GM18867 (cell line): ENCODE measurements around the gene OR2A1.
"Not testable (repeated sequence)": the region's sequence is repeated elsewhere in the genome, so short reads cannot be mapped to it uniquely, and the experiment has no call there.

Experiments
- ATAC-seq: cut with Tn5 transposase; IDR thresholded peaks from one replicate; pipeline ENCODE4 v1.9.1; 2021; ENCODE audit warnings: mild to moderate bottlenecking, moderate library complexity; ENCODE audit not compliant: unreplicated experiment

OR2A1 gene, protein sequence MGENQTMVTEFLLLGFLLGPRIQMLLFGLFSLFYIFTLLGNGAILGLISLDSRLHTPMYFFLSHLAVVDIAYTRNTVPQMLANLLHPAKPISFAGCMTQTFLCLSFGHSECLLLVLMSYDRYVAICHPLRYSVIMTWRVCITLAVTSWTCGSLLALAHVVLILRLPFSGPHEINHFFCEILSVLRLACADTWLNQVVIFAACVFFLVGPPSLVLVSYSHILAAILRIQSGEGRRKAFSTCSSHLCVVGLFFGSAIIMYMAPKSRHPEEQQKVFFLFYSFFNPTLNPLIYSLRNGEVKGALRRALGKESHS

DNA sequence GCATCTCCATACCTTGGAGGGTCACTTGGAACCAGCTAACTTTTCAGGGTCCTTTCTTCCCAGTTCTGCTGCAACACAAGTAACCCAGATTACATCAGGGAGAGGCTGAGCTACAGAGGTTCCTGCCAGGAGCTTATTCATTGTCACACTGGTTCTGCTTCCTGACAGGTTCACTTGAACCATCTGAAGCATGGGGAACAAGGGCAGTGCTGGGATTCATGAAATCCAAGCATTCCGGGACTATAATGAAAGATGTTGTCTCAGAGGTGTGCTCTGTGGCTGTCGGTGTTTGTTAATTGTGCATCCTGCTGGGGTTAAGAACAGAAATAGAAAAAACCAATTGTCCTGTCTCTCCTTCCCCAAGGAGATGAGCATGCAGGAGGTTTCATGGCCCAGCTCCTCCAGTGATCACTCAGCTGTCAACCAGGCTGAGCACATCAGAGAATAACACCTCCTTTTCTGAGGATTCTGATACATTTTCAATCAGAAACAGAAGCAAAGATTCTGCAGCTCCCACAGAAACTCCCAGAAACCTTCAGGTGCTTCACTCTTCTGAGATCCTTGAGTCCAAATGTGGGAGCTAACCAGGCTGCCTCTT is at the start of gene OR2A1:
Gene OR2A1, plus strand, starts transcription at position 548 of the 598 bp plus-strand sequence. CDS start 5,706 bp downstream, outside the sequence.
- ATAC-seq, result not testable (repeated sequence)

DNA sequence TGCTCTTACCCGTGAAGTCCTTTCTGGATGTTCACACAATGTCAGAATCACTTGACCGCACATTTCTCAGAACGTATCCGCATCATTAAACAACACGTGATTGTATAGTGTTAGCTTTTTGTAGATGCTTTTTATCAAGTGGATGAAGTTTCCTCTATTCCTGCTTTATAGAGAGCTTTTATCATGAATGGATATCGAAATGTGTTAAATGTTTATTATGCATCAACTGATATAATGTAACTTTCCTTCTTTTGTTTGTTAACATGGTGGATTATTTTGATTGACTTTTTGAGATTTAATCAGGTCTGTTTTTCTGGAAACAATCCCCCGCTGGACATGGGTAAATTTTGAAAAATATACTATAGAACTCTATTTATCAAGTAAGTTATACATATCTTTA is 47.5 kb upstream of the OR2A1 start, which contains the start of gene OR2A7:
Gene OR2A7, minus strand, starts transcription at position 101 of the 400 bp plus-strand sequence. CDS start 5,164 bp downstream, outside the sequence.
- not testable (repeated sequence) for ATAC-seq

DNA sequence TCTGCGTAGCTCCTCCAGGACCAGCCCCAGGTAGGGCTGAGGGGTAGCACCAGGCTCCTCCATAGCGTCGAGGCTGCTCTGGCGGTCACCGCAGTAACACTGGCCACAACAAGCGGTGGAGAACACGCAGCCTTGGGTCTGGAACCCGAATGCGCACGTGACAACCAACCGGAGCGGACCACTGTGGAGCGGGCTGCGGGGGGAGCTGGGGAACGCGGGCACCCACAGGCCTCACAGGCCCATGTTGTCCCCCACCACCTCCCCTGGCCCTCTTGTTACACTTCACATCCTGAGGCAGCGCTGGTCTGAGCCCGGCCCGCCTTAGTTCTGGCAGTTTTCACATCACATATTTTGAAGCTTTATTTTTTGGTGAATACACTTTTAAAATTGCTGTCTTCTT is 43.0 kb upstream of the OR2A1 start, which contains the start of gene CTAGE8:
Gene CTAGE8, minus strand, starts transcription at position 101 of the 400 bp plus-strand sequence. Its CDS starts 38 bp downstream, at position 63.
- not testable (repeated sequence) for ATAC-seq

DNA sequence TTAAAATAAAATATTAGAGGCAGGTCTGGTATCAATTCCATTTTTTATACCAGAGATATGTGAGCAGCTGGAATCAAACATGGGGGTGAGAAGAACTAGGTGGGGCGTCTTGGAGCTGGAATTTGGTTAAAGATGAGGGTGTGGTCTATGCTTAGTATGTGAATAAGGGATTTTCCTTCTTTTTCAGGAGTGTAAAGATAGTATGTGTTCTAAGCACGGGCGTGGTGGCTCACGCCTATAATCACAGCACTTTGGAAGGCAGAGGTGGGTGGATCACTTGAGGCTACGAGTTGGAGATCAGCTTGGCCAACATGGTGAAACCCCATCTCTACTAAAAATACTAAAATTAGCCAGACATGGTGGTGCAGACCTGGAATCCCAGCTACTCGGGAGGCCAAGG is 36.9 kb upstream of the OR2A1 start:
- not testable (repeated sequence) for ATAC-seq

DNA sequence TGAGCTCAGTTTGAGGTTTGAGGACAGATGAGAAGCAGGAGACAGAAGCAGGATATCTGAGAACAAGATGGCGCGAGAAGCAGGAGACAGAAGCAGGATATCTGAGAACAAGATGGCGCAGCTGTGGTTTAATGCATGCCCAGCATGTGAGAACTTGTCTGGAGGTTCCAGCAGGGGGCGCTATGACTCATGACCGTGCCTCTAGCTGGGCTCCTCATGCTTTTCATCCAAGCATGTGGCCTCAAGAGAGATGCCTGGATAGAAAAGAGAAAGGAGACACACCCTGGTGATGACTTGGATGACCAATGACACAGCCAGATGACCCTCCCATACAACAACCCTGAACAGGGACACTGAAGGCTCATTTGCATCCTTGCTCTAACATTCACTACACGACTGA is 32.2 kb upstream of the OR2A1 start:
- peak; percentile 47 for ATAC-seq

DNA sequence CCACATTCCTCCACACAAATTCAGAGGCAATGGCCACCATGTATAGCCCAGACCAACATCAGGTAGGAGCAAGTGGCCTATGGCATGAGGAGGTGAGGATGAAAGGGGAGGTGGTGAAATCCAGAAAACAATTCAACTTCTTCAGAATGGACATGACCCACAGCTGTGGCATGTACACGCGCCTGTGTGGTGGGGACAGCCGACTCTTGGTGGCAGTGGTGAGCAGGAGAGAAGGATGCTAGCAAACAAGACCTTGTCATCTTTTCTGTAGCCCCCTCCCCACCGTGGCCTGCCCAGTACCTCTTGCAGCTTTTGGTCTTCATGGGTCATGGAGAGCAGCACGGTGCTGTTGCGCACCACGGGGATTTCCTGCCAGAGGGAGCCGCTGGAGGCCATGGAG is 30.2 kb upstream of the OR2A1 start:
- not testable (repeated sequence) for ATAC-seq

DNA sequence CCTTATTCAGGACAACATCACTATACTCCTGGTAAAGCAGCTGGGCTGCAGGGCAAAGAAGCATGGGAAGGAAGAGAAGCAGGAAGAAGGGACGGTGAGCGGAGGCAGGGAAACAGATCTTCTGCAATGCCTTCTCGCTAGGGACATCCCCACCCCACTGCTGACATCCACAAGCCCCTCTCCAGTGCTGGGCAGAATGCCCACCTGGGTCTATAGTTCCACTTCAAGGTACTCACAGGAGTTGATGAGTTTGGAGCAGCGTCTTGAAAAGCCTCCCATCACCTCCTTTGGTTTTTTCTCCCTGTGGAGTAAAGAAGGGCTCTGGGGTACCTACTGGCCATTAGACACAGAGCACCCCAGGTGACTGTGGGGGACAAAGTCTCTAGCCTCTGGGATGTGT is 29.7 kb upstream of the OR2A1 start:
- ATAC-seq, result not testable (repeated sequence)

DNA sequence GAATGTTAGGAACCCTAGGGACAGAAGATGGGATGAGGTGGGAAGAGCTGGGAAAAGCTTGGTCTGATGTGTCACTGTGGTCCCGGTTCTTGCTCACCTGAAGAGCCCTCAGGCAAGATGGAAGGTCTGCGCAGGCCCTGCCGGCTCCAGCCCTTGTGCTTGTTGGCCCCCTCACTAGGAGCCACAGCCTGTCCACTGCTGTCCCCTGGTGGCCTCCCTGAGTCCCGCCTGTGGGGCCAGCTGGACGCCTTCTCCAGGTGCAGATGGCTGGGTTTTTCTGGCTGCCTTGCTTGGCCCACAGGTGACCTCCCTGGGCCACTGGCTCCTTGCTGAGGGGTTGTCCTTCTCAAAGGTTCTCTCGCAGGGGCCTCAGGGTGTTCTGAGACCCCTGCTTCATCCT is 28.5 kb upstream of the OR2A1 start:
- not testable (repeated sequence) for ATAC-seq

DNA sequence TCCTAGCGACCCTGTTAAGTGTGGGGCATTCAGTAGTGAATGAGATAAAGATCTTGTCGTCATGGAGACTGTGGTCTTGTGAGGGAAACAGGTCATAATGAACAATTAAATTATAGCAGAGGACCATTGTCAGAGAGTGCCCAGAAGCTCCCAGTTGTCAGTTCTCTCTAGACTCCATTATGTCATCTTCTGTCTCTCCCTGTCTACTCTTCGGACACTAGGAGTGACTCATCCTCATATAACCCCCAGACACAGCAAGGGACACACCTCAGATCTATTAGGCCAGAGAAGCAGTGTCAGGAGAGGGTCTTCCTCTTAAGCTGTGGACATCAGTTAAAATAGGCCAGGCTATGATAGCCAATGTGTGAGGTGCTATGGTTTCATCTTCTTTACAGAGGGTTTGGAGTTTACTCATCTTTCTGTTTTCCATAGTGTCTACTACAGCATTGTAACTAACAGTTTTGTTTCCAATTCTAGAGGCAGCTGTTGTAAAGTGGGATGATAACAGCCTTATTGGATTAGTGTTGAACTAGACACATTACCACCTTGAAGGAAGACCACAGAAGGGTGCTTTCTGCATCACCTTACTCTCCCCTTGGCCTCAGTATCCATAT is 24.9 kb upstream of the OR2A1 start:
- not testable (repeated sequence) for ATAC-seq

DNA sequence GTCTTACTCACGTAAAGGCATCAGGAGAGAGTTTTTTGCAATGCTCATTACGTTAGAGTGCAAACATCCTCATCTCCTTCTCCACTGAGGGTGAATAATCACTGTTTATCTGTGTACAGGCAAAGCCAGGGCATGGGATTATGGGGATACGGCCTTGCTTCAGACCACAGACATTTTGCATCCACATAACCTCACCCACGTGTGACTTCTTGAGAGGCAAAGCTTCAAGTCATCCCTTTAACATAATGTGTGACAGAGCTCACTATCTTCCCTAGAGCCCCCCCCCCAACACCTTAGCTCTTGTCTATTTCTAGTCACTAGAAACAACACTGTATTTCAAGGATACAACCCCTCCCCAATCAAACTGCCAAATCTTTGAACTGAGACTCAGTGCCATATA is 20.6 kb upstream of the OR2A1 start:
- not testable (repeated sequence) for ATAC-seq

DNA sequence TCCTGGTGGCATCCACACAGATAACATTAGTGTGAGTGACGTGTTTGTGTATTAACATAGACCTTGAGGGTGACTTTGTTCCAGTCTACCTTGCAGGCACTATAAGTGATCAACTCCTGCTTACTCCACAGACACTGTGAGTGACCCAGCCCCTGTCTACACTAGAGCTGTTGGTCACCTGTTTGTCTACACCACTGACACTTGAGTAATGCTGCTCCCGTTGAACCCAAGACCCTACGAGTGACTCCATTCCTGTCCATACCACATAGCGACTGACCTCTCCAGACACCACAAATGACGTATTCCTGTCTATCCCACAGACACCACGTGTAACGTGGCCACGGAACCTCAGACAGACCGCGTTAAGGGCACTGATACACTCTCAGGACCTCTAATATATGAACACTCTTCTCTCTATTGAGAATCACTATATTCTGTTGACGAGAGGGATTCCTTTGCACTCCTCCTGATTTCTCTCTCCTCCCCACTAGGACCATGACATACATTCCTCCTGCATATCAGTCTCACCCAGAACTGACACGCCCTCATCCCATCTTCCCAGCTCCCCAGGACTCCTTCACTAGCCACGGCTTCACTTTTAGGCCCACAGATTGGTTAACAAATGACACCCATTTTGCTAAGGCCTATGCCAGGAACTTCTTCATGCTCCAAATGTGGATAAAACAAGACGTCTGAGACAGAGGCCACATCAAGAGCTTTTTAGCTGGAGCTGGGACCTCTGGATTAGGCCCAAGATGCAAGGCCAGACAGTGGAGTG is 19.6 kb upstream of the OR2A1 start:
- ATAC-seq, result not testable (repeated sequence)

DNA sequence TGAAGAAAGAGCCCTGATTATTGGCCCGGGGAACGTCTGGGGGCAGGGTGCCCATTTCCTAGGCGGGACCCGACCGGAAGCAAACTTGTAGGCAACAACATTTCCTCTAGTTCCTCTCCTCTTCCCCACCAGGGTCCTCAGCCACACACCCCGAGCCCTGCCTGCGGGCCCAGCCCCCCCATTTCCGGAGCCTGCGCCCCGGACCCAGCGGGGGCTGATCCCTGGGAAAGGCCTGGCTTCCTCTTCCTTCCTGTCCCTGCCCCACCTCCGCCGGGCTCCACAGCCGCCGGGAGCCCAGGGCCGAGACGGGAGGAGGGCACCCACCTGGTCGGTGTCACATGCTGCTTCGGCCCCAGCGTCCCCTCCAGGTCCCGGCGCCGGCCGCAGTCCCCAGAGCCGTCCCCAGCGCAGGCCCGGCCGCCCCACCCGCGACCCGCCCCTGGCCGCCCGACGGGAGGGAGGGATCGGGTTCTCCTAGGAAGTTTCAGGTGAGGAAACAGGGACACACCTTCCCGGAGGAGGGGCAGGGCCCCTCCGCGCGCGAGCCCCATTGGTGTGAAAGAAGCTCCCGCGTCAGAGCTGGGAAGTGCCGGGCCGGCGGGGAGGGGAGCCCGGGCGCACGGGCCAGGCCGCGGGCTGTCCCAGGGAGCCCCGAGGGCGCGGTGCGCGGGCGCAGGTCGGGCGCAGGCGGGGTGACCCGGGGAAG is 18.3 kb upstream of the OR2A1 start:
- ATAC-seq, result peak; percentile 80

DNA sequence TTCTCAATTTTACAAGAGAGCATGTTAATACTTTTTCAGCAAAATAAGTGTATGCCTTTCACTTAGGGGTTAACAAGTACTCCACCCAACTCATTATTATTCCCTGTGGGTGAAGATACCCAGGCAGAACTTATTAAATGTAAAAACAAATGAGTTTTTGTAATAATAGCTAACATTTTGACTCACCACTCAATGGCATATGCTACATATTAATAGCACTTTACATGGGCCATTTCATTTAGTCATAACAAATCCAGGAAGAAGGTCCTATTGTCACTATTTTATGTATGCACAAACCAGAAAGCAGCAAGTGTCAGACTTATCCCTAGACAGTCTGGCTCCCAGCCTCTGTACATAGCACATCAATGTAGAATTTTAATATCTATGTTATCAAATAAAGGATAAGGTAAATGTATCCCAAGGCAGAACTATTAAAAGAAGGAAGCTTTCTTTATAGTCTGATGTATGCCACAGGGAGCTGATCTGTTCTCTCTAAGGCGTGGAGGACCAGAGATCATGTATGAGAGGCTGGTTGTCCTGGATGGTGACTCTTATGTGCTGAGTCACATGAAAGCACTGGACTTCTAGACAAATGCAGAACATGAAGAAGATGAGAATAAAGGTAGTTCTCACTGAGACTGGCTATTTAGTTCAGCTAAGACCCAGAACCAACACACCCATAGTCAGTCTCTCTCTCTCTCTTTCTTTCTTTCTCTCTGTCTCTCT is 9.5 kb upstream of the OR2A1 start:
- ATAC-seq, result not testable (repeated sequence)

DNA sequence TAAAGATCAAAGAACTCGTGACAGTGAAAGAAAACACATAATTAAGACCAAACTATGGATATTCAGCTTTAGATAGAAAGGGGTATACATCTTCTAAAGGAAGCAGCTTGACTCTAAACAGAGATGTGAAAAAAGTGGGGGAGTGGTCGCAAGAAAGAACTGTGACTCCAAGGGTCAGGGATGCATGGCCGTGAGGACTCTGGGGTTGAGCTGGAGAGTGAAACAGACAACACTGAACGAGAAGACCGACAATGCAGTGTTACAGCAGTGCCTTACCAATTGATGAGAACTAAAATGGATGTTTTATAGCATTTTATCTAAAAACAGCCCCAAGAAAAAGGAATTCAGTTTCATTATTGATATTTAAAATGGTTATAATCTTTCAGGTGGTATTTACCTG is 8.6 kb upstream of the OR2A1 start:
- not testable (repeated sequence) for ATAC-seq

DNA sequence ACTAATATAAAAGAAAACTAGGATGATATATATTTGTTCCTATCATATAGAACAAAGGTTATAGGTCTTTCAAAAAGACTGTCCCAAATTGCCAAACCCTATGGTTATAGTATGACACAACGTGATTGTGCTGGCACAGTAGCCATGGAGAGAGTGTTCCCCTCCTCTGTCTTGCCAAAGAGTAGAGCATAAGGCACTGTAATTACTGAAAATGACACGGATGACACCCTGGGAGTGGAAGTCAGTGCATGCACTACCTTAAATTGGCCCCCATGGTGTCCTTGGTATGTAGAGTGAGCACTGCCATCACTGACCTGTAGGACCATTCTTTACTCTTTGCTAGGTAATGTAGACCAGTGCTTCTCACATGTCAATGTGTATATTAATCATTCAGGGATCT is 7.1 kb upstream of the OR2A1 start:
- not testable (repeated sequence) for ATAC-seq

DNA sequence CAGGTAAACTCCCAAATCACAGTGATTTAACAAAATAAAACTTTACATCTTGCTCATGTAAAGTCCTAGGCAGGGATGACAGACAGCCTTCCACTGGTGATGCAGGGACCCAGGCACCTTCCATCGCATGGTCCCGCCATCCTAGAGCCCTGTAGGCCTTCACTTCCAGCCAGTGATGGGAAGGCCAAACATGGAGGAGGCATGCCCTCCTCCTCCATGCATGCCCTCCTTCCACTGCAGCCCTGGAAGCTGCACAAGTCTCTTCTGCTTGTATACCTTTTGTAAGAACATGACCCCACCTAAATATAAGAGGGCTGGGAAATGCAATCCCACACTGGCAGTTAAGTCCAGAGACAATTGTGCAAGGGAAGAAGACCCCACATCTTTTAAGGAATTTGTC is 2.5 kb upstream of the OR2A1 start:
- ATAC-seq, result not testable (repeated sequence)

DNA sequence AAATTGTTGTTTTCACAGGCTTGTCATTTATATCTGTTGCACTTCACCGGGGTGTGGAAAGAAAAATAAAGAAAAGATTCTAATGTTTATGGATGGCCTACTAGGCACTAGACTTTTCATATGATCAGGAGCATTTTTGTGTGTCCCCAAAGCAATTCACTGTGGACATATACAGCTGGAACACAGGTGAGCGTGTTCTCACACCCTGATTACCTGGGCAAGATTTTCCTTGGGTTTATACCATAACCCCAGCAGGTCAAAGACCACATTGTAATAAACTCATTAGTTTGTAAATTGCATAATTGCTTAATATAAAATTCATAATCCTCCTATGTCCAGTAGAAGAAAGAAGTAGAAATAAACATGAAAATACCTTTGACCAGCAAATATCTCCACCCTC is 1.0 kb upstream of the OR2A1 start:
- ATAC-seq, result not testable (repeated sequence)

DNA sequence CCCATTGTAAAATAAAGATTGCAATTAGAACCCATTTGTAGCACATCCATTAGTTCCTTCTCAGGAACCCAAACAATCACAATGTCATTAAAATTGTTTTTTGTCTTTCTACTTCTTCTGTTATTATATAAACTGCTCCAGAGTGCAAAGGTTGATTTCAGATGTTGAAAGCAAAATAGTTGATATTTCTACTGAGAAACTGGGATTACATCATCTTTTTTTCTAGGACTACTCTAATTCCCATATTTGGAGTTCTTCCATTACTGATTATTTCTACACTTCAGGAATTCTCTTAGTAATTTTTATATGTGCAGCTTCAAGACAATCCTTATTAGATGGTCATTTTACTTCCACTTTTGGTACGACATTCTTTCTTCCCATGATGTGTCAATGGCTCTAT is 5.3 kb downstream of the OR2A1 start:
- ATAC-seq, result not testable (repeated sequence)

DNA sequence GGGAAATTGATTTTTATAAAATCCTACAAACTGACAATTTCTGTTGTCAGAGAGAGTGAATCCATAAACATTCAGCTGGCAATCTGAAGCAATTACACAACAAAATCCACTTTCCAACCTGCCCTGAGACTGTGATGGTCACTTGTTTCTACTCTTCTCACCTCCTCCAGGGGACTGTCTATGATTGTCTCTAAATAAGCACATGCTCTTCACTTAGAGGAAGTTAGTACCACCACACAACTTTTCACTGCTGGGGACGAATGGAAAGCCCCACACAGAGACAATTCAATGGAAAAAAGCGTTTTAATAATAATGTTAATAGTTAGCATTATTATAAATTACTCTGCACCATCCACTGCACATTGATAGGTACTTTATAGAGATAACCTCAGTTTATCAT is 7.3 kb downstream of the OR2A1 start:
- ATAC-seq, result not testable (repeated sequence)
